CD14-positive monocyte (primary cell): ENCODE data around the gene EXOC4. TPM values are rescaled to one million over a fixed set of nuclear protein-coding genes. Genes with fewer than 3 reads are reported as not detected.

ENCODE experiments used
- DNase-seq, 3 donors: peaks; one replicate each; pipeline ENCODE4 v3.0.0-alpha.2; 2011 to 2022
- H2AFZ ChIP-seq: 2 replicates; pipeline ENCODE4 v1.6.0; 2012; ENCODE audit warnings: mild to moderate bottlenecking, low read depth, low read length, inconsistent platforms; ENCODE audit not compliant: insufficient read depth, poor library complexity, severe bottlenecking
- H3K27ac ChIP-seq, 2 donors: 1 replicate in 1 of 2; 2 replicates in 1 of 2; pipeline ENCODE4 v1.5.1; 2012 to 2013; ENCODE audit warnings: low read length in 2 of 2, control low read depth in 1 of 2, inconsistent platforms in 1 of 2, low read depth in 1 of 2, mild to moderate bottlenecking in 1 of 2
- H3K27me3 ChIP-seq, 2 donors: one replicate each; pipeline versions ENCODE4 v1.6.0 to v1.6.1; 2011 to 2013; ENCODE audit warnings: low read length in 2 of 2; ENCODE audit not compliant: control insufficient read depth in 2 of 2, insufficient read depth in 2 of 2
- H3K36me3 ChIP-seq, 2 donors: replicated peaks in 1 of 2; 1 replicate in 1 of 2; 2 replicates in 1 of 2; pipeline versions ENCODE4 v1.5.1 to v1.6.1; 2012 to 2013; ENCODE audit warnings: low read length in 2 of 2, control low read depth in 1 of 2, inconsistent platforms in 1 of 2, mild to moderate bottlenecking in 1 of 2; ENCODE audit not compliant: insufficient read depth in 2 of 2, control insufficient read depth in 1 of 2
- H3K4me1 ChIP-seq, 2 donors: 1 replicate in 1 of 2; 2 replicates in 1 of 2; pipeline versions ENCODE4 v1.5.1 to v1.6.1; 2012 to 2013; ENCODE audit warnings: low read length in 2 of 2, control low read depth in 1 of 2, inconsistent platforms in 1 of 2, mild to moderate bottlenecking in 1 of 2, moderate library complexity in 1 of 2; ENCODE audit not compliant: insufficient read depth in 2 of 2, control insufficient read depth in 1 of 2
- H3K4me2 ChIP-seq: replicated peaks from 2 replicates; pipeline ENCODE3; 2012; ENCODE audit warnings: low read length, moderate library complexity, mild to moderate bottlenecking; ENCODE audit not compliant: poor library complexity, severe bottlenecking; ENCODE audit errors: extremely low read depth
- H3K4me3 ChIP-seq, 3 experiments: fragments of 200-600 bp in 1 of 3; sonication (generic) in 1 of 3; replicated peaks in 1 of 3; 1 replicate in 2 of 3; 2 replicates in 1 of 3; pipeline ENCODE4 v1.5.1; 2011 to 2013; ENCODE audit warnings: low read length in 3 of 3, mild to moderate bottlenecking in 3 of 3, control low read depth in 2 of 3, low read depth in 2 of 3, inconsistent platforms in 1 of 3, moderate library complexity in 1 of 3
- H3K79me2 ChIP-seq: 2 replicates; pipeline ENCODE4 v1.6.0; 2012; ENCODE audit warnings: mild to moderate bottlenecking, control low read depth, inconsistent platforms, low read length, moderate library complexity; ENCODE audit not compliant: insufficient read depth
- H3K9ac ChIP-seq: 2 replicates; pipeline ENCODE4 v1.6.0; 2017; ENCODE audit warnings: low read length, mild to moderate bottlenecking; ENCODE audit not compliant: insufficient read depth, poor library complexity, severe bottlenecking
- H3K9me3 ChIP-seq, 2 donors: replicated peaks in 1 of 2; 1 replicate in 1 of 2; 2 replicates in 1 of 2; pipeline versions ENCODE4 v1.5.1 to v1.6.1; 2012 to 2013; ENCODE audit warnings: low read length in 2 of 2, control low read depth in 1 of 2; ENCODE audit not compliant: control insufficient read depth in 1 of 2, insufficient read depth in 1 of 2
- H4K20me1 ChIP-seq: 2 replicates; pipeline ENCODE4 v1.6.0; 2012; ENCODE audit warnings: mild to moderate bottlenecking, low read length, control low read depth, moderate library complexity; ENCODE audit not compliant: insufficient read depth
- H3K27ac Mint-ChIP-seq, 7 donors: one replicate each; pipeline ENCODE4 v1.8.0; 2020; ENCODE audit warnings: mild to moderate bottlenecking in 7 of 7, mixed read lengths in 7 of 7, moderate library complexity in 6 of 7, inconsistent platforms in 2 of 7
- H3K27me3 Mint-ChIP-seq, 3 donors: one replicate each; pipeline ENCODE4 v1.8.0; 2021 to 2022; ENCODE audit warnings: low read depth in 3 of 3, mild to moderate bottlenecking in 3 of 3, mixed read lengths in 3 of 3, moderate library complexity in 3 of 3, inconsistent platforms in 1 of 3
- H3K36me3 Mint-ChIP-seq, 2 donors: one replicate each; pipeline ENCODE4 v1.8.0; 2020; ENCODE audit warnings: mixed read lengths in 2 of 2, inconsistent platforms in 1 of 2, mild to moderate bottlenecking in 1 of 2
- H3K4me1 Mint-ChIP-seq: one replicate; pipeline ENCODE4 v1.8.0; 2020; ENCODE audit warnings: mild to moderate bottlenecking, mixed read lengths
- H3K4me3 Mint-ChIP-seq, 2 donors: one replicate each; pipeline ENCODE4 v1.8.0; 2020; ENCODE audit warnings: mild to moderate bottlenecking in 2 of 2, mixed read lengths in 2 of 2, moderate library complexity in 1 of 2
- H3K9me3 Mint-ChIP-seq, 7 donors: one replicate each; pipeline ENCODE4 v1.8.0; 2020 to 2022; ENCODE audit warnings: mixed read lengths in 7 of 7, mild to moderate bottlenecking in 6 of 7, moderate library complexity in 6 of 7, inconsistent platforms in 2 of 7
- CTCF ChIP-seq: fragments of 200-600 bp; IDR thresholded peaks from one replicate; pipeline ENCODE4 v1.8.0; 2022; ENCODE audit warnings: antibody characterized with exemption, mild to moderate bottlenecking
- WGBS: methylation state at CpG from one replicate; pipeline ENCODE4 v1.1.5; 2013; ENCODE audit warnings: missing lambda C conversion rate; ENCODE audit not compliant: insufficient coverage; 5-methylcytosine and 5-hydroxymethylcytosine counted together
- intact Hi-C, 2 donors: fragments of 100-400 bp; cut with micrococcal nuclease; formaldehyde crosslinking; loops; one replicate each; pipeline versions ENCODE4 v1.15.0 to v1.15.1; 2023
- polyA plus RNA-seq, 3 donors: library from polyadenylated mRNA; depleted of rRNA in 1 of 3; unstranded in 2 of 3; stranded (reverse) in 1 of 3; fragments of 300-500 nt in 2 of 3; fragments of >200 nt in 1 of 3; fragmentation: Illumina TruSeq in 2 of 3; gene quantifications; 1 replicate in 2 of 3; 2 replicates in 1 of 3; pipeline ENCODE4 v1.2.3, GENCODE V29; 2012 to 2021

Gene EXOC4
- polyA plus RNA-seq, 3 donors = 20.6 to 22.3 (median 22.3) TPM

GRCh38 chr7:133771788-133772419 is 519.0 kb downstream of the EXOC4 start:
- Mint-ChIP-seq H3K4me3 (no peak overlapping the region), H3K4me1 (peaks cover 3% of the 10 kb centered on the region), H3K27ac (no peak overlapping the region), H3K27me3 (peaks cover 0 to 3% (median 0%) of the 10 kb centered on the region in 3 donors), H3K36me3 (peaks cover 0 to 1% of the 10 kb centered on the region in 2 donors), H3K9me3 (no peaks in the 10 kb centered on the region)
- no peak for TF ChIP-seq CTCF
- H3K4me3 ChIP-seq = no peak overlapping the region
- no peaks in the 10 kb centered on the region for H3K27me3 ChIP-seq
- H3K9me3 ChIP-seq = no peaks in the 10 kb centered on the region
- no peak overlapping the region for H3K9ac ChIP-seq
- no peak overlapping the region for H3K4me2 ChIP-seq
- no peaks in the 10 kb centered on the region for H3K79me2 ChIP-seq
- intact Hi-C loops = no loop called here
- no peaks in the 10 kb centered on the region for H3K36me3 ChIP-seq
- no peak overlapping the region for H2AFZ ChIP-seq
- no peaks in the 10 kb centered on the region for H3K4me1 ChIP-seq
- H4K20me1 ChIP-seq = no peaks in the 10 kb centered on the region
- WGBS = 100% methylated on average over 3 of the region's 4 CpGs
- H3K27ac ChIP-seq = no peak overlapping the region
- DNase-seq = no peak

DNA sequence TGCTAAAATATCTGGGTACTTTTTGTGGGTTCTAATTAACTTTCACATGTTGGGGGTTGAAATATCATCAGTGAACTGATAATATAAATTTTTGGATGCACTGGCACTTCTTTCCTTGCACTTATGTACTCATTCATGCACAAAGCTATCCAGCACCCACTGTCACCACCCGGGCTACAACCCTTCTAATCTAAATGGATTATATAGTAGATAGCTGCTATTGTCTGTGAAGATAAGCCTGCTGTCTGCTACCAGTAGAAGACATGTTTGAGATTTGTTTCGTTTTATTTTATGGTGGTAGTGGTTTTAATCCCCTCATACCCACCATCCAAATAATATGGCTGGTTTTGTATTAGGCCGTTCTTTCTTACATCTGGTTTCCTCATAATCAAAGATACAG is 520.7 kb downstream of the EXOC4 start:
- Histone ChIP-seq H2AFZ (no peak overlapping the region), H3K4me3 (no peak overlapping the region), H3K27ac (no peak overlapping the region), H3K9ac (no peak overlapping the region), H3K4me2 (no peak overlapping the region), H4K20me1 (no peaks in the 10 kb centered on the region), H3K36me3 (no peaks in the 10 kb centered on the region), H3K4me1 (no peaks in the 10 kb centered on the region), H3K79me2 (no peaks in the 10 kb centered on the region), H3K9me3 (no peaks in the 10 kb centered on the region), H3K27me3 (no peaks in the 10 kb centered on the region)
- H3K4me3 Mint-ChIP-seq = no peak overlapping the region
- peaks cover 2 to 3% of the 10 kb centered on the region in 2 donors for H3K36me3 Mint-ChIP-seq
- no peak overlapping the region for H3K27ac Mint-ChIP-seq
- TF ChIP-seq CTCF = no peak
- no CpG with 5 or more reads among the region's 3 CpGs for WGBS
- peaks cover 0 to 5% (median 3%) of the 10 kb centered on the region in 7 donors for H3K9me3 Mint-ChIP-seq
- intact Hi-C loops = no loop called here
- peaks cover 0 to 3% (median 0%) of the 10 kb centered on the region in 3 donors for H3K27me3 Mint-ChIP-seq
- peaks cover under 1% of the 10 kb centered on the region for H3K4me1 Mint-ChIP-seq
- DNase-seq = no peak
